Ovary (tissue), 9 donors: Measurements from ENCODE around the gene PTRH2. TPM values are rescaled to one million over a fixed set of nuclear protein-coding genes. Genes with fewer than 3 reads are reported as not detected.
"Not testable (repeated sequence)": the region's sequence is repeated elsewhere in the genome, so short reads cannot be mapped to it uniquely, and the experiment has no call there.

Experiments used
- DNase-seq, 5 donors: peaks; one replicate each; pipeline ENCODE4 v3.0.0-alpha.2; 2019 to 2020
- H3K27ac ChIP-seq, 2 donors: fragments of 200-600 bp; one replicate each; pipeline versions ENCODE4 v1.5.1 to v1.8.0; 2019 to 2022
- H3K27me3 ChIP-seq: fragments of 200-600 bp; one replicate; pipeline ENCODE4 v1.8.0; 2022
- H3K36me3 ChIP-seq: fragments of 200-600 bp; sonication (generic); one replicate; pipeline ENCODE4 v1.5.1; 2019
- H3K4me1 ChIP-seq: one replicate; pipeline ENCODE4 v1.8.1; 2013; ENCODE audit warnings: mild to moderate bottlenecking, moderate library complexity; ENCODE audit not compliant: insufficient read depth
- H3K4me3 ChIP-seq: fragments of 200-600 bp; sonication (generic); one replicate; pipeline ENCODE4 v1.5.1; 2017
- H3K9me3 ChIP-seq, 2 donors: fragments of 200-600 bp in 1 of 2; sonication (generic) in 1 of 2; one replicate each; pipeline versions ENCODE4 v1.5.1 to v1.8.1; 2013 to 2019; ENCODE audit warnings: mild to moderate bottlenecking in 1 of 2, moderate library complexity in 1 of 2
- EP300 ChIP-seq: sonication (generic); formaldehyde crosslinking; IDR thresholded peaks from one replicate; pipeline ENCODE4 v1.6.1; 2017; ENCODE audit warnings: antibody characterized with exemption
- POLR2A ChIP-seq: fragments of 450-650 bp; IDR thresholded peaks from one replicate; pipeline ENCODE4 v1.6.1; 2017; ENCODE audit warnings: antibody characterized with exemption, mild to moderate bottlenecking, moderate library complexity
- WGBS, 3 donors: extraction: QIAGEN DNeasy Blood & Tissue Kit in 1 of 3; methylation state at CpG; one replicate each; pipeline versions ENCODE4 v1.1.5 to v1.1.7; 2013 to 2017; 5-methylcytosine and 5-hydroxymethylcytosine counted together
- intact Hi-C, 4 donors: fragments of 100-400 bp; cut with DNase I; formaldehyde crosslinking; loops; one replicate each; pipeline versions ENCODE4 v1.11.0 to v1.15.1; 2022 to 2023
- polyA plus RNA-seq, 2 donors: library from polyadenylated mRNA; stranded (reverse); fragments of 200-250 nt in 1 of 2; fragments of 350-450 nt in 1 of 2; fragmentation: Illumina TruSeq in 1 of 2; extraction: RNeasy Lipid Tissue Mini Kit (QIAGEN cat#74804) in 1 of 2; gene quantifications; one replicate each; pipeline ENCODE4 v1.2.3, GENCODE V29; 2013 to 2014
- total RNA-seq, 7 donors: library from RNA; depleted of rRNA in 2 of 7; stranded (reverse); fragments of >200 nt in 2 of 7; fragmentation: NEBNext Ultra II Directional in 3 of 7; extraction: Animal tissue kit (Norgen Biotek cat#: 25700) in 3 of 7; gene quantifications; one replicate each; pipeline versions ENCODE4 v1.1.0 to v1.2.4, GENCODE V29; 2016 to 2023
- TF ChIP-seq, protein P1 (sequence below), 3 donors: fragments of 450-650 bp in 2 of 3; fragments of 200-600 bp in 1 of 3; IDR thresholded peaks; one replicate each; pipeline versions ENCODE4 v1.5.1 to v1.8.0; 2016 to 2022; ENCODE audit warnings: antibody characterized with exemption in 3 of 3, mild to moderate bottlenecking in 1 of 3
- donor health status: DM: no; HTN: no; CAD: no; lungs with moderate emphysema.
- donor health status: DM: no; HTN: no; CAD: no.
- donor health status: Bipolar disorder and iron deficiency.
- donor health status: DM: yes; HTN: yes; CAD: no.
- donor health status: DM: no; HTN: no; CAD: no.
- donor health status: DM: yes; HTN: yes; CAD: no.

PTRH2 gene
- total and polyA plus RNA-seq, 9 donors, result 11.9 to 28.2 (median 20.0) TPM

DNA sequence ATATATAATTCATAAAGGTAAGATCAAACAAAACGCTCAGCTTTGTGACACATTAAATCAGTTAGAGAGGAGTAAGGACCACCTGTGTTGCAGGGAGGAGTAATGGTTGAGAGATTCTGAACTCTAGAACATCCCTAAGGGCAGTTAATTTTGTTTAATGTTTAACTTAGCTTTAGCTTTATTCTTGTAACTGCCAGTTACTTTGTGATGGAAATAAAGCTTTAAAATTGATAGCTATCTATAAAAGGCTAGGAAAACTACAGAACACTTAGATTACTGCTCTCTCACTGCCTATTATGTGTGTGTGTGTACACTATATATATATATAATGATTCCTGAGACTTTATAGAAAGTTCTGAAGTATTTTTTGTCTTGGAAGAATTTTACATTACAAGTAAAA is 37.8 kb downstream of the PTRH2 start:
- H3K27ac ChIP-seq, result no peak overlapping the region

DNA sequence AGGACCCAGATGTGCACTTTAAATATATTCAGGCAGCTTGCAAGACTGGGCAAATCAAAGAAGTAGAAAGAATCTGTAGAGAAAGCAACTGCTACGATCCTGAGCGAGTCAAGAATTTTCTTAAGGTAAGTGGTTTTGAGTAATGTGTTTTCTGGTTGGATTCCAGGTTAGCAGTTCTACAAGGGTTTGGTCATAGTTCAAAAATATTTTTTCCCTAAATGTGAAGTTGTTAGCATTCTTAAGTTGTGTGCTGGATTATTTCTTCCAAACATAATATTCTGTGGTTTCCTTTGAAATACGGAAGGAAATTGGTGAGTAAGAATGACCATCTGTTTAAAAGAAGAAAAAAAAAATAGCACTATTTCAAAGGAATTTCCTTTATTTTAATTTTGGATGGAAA is 38.4 kb downstream of the PTRH2 start:
- H3K9me3 ChIP-seq, result no peaks in the 10 kb centered on the region
- H3K27ac ChIP-seq, result no peak overlapping the region
- H3K4me1 ChIP-seq, result no peaks in the 10 kb centered on the region
- H3K27me3 ChIP-seq, result no peaks in the 10 kb centered on the region
- H3K36me3 ChIP-seq, result no peaks in the 10 kb centered on the region
- no peak overlapping the region for H3K4me3 ChIP-seq
- 0 to 8% (median 3%) methylated on average over 3 of the region's 3 CpGs for WGBS, 3 donors
- DNase-seq, result no peak
- intact Hi-C loops, result no loop called here
- TF ChIP-seq POLR2A (no peak), EP300 (no peak)
- TF ChIP-seq, protein P1, sequence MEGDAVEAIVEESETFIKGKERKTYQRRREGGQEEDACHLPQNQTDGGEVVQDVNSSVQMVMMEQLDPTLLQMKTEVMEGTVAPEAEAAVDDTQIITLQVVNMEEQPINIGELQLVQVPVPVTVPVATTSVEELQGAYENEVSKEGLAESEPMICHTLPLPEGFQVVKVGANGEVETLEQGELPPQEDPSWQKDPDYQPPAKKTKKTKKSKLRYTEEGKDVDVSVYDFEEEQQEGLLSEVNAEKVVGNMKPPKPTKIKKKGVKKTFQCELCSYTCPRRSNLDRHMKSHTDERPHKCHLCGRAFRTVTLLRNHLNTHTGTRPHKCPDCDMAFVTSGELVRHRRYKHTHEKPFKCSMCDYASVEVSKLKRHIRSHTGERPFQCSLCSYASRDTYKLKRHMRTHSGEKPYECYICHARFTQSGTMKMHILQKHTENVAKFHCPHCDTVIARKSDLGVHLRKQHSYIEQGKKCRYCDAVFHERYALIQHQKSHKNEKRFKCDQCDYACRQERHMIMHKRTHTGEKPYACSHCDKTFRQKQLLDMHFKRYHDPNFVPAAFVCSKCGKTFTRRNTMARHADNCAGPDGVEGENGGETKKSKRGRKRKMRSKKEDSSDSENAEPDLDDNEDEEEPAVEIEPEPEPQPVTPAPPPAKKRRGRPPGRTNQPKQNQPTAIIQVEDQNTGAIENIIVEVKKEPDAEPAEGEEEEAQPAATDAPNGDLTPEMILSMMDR (IDR thresholded peaks at IDR 0.05), result no peak

More for the DNA sequence above, 37.8 kb downstream of the PTRH2 start:
- DNase-seq, result no peak
- intact Hi-C loops, result no loop called here
- Histone ChIP-seq H3K9me3 (no peaks in the 10 kb centered on the region), H3K36me3 (no peaks in the 10 kb centered on the region), H3K4me3 (no peak overlapping the region), H3K4me1 (no peaks in the 10 kb centered on the region), H3K27me3 (no peaks in the 10 kb centered on the region)
- TF ChIP-seq, protein P1 (IDR thresholded peaks at IDR 0.05), result no peak
- TF ChIP-seq EP300 (no peak), POLR2A (no peak)
- 29 to 44% (median 30%) methylated on average over 1 of the region's 1 CpG for WGBS, 3 donors

DNA sequence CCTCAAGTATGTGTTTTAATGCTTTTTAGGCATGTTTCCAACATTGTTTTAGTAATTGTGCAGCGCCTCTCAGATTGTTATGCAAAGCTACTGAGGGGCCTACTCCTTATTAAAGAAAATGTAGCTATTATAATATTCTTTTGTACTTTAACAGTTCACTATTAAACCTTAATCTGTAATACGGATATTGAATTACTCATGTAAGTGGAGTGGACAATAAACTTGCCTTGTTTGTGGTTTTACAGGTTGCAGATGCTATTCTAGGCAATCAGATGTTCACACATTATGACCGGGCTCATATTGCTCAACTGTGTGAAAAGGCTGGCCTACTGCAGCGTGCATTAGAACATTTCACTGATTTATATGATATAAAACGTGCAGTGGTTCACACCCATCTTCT is 41.0 kb downstream of the PTRH2 start:
- intact Hi-C loops, result no loop called here
- no peaks in the 10 kb centered on the region for H3K36me3 ChIP-seq
- DNase-seq, result no peak

GRCh38 chr17:59656624-59657023 is 50.6 kb downstream of the PTRH2 start:
- 78 to 83% (median 81%) methylated on average over 7 of the region's 7 CpGs for WGBS, 3 donors
- H3K27me3 ChIP-seq, H3K36me3 ChIP-seq, H3K4me3 ChIP-seq, H3K4me1 ChIP-seq, H3K9me3 ChIP-seq, H3K27ac ChIP-seq, DNase-seq, intact Hi-C loops: not testable (repeated sequence)

More for the DNA sequence above, 41.0 kb downstream of the PTRH2 start:
- TF ChIP-seq, protein P1 (IDR thresholded peaks at IDR 0.05), result no peak
- TF ChIP-seq EP300, result no peak
- no peak for TF ChIP-seq POLR2A
- no peaks in the 10 kb centered on the region for H3K27me3 ChIP-seq
- H3K9me3 ChIP-seq, result no peaks in the 10 kb centered on the region
- no peaks in the 10 kb centered on the region for H3K4me1 ChIP-seq
- no peak overlapping the region for H3K27ac ChIP-seq
- WGBS, 3 donors, result 44 to 74% (median 47%) methylated on average over 5 of the region's 5 CpGs
- H3K4me3 ChIP-seq, result no peak overlapping the region

GRCh38 chr17:59652119-59652518 is 55.1 kb downstream of the PTRH2 start:
- H3K36me3 ChIP-seq, result no peaks in the 10 kb centered on the region
- intact Hi-C loops, result no loop called here
- 78 to 83% (median 80%) methylated on average over 2 of the region's 2 CpGs for WGBS, 3 donors

More at GRCh38 chr17:59652119-59652518, 55.1 kb downstream of the PTRH2 start:
- Histone ChIP-seq H3K4me3 (no peak overlapping the region), H3K27me3 (no peaks in the 10 kb centered on the region), H3K9me3 (no peaks in the 10 kb centered on the region), H3K27ac (no peak overlapping the region), H3K4me1 (no peaks in the 10 kb centered on the region)
- TF ChIP-seq POLR2A, result no peak
- TF ChIP-seq EP300, result no peak
- TF ChIP-seq, protein P1 (IDR thresholded peaks at IDR 0.05), result no peak
- DNase-seq, result no peak
